Psoas muscle (tissue), 8 donors: Measurements from ENCODE around the gene KDM5B. TPM values are rescaled to one million over a fixed set of nuclear protein-coding genes. Genes with fewer than 3 reads are reported as not detected.
"Not testable (repeated sequence)": the region's sequence is repeated elsewhere in the genome, so short reads cannot be mapped to it uniquely, and the experiment has no call there.

Source experiments
- ATAC-seq, 4 donors: fragments of 200-7000 bp; cut with Tn5 transposase; one replicate each; pipeline ENCODE4 v1.9.1; 2020; ENCODE audit warnings: moderate library complexity in 3 of 4, mild to moderate bottlenecking in 2 of 4
- DNase-seq, 2 donors: peaks; one replicate each; pipeline ENCODE4 v3.0.0-alpha.2; 2020
- H3K27ac ChIP-seq: fragments of 200-600 bp; one replicate; pipeline ENCODE4 v1.8.0; 2022
- H3K27me3 ChIP-seq, 3 donors: fragments of 200-600 bp in 1 of 3; one replicate each; pipeline versions ENCODE4 v1.6.1 to v1.8.0; 2013 to 2022; ENCODE audit warnings: low read length in 2 of 3, mild to moderate bottlenecking in 2 of 3, moderate library complexity in 1 of 3; ENCODE audit not compliant: insufficient read depth in 3 of 3
- H3K36me3 ChIP-seq, 2 donors: fragments of 200-600 bp in 1 of 2; one replicate each; pipeline versions ENCODE4 v1.6.1 to v1.8.0; 2013 to 2022; ENCODE audit warnings: low read depth in 1 of 2, mild to moderate bottlenecking in 1 of 2, moderate library complexity in 1 of 2; ENCODE audit not compliant: insufficient read depth in 1 of 2
- H3K4me1 ChIP-seq: fragments of 200-600 bp; one replicate; pipeline ENCODE4 v1.8.0; 2022
- H3K4me3 ChIP-seq: fragments of 200-600 bp; one replicate; pipeline ENCODE4 v1.8.0; 2022; ENCODE audit warnings: mild to moderate bottlenecking
- H3K9me3 ChIP-seq: fragments of 200-600 bp; one replicate; pipeline ENCODE4 v1.8.0; 2022
- CTCF ChIP-seq: fragments of 200-600 bp; IDR thresholded peaks from one replicate; pipeline ENCODE4 v1.8.0; 2022; ENCODE audit warnings: antibody characterized with exemption
- WGBS, 3 donors: extraction: QIAGEN DNeasy Blood & Tissue Kit; methylation state at CpG; one replicate each; pipeline versions ENCODE4 v1.1.6 to v1.1.7; 2013; 5-methylcytosine and 5-hydroxymethylcytosine counted together
- intact Hi-C, 2 donors: fragments of 100-400 bp; cut with DNase I; formaldehyde crosslinking; loops; one replicate each; pipeline versions ENCODE4 v1.11.0 to v1.14.2; 2022
- polyA plus RNA-seq, 3 donors: library from polyadenylated mRNA; stranded (reverse); fragments of 200-250 nt; gene quantifications; one replicate each; pipeline ENCODE4 v1.2.3, GENCODE V29; 2013
- total RNA-seq, 4 donors: library from RNA; stranded (reverse); fragmentation: NEBNext Ultra II Directional in 2 of 4; extraction: Animal tissue kit (Norgen Biotek cat#: 25700) in 2 of 4; gene quantifications; one replicate each; pipeline versions ENCODE4 v1.2.1 to v1.2.4, GENCODE V29; 2021 to 2023
- donor health status: healthy with polysubstance abuse.
- donor health status: DM: no; HTN: no; CAD: no; lungs with moderate emphysema.
- donor health status: Bipolar disorder and iron deficiency.
- donor health status: healthy.
- donor health status: DM: yes; HTN: yes; CAD: no.
- donor health status: DM: no; HTN: no; CAD: no.
- donor health status: DM: no; HTN: no; CAD: no.
- donor health status: DM: yes; HTN: yes; CAD: no.

KDM5B gene
- total and polyA plus RNA-seq, 7 donors: 2.4 to 13.9 (median 10.7) TPM

GRCh38 chr1:202716654-202717053, 91.6 kb downstream of the KDM5B start:
- DNase-seq: no peak
- Histone ChIP-seq H3K9me3 (no peaks in the 10 kb centered on the region), H3K27ac (no peak overlapping the region), H3K4me3 (no peak overlapping the region), H3K36me3 (no peaks in the 10 kb centered on the region), H3K27me3 (peaks cover 0 to 8% (median 1%) of the 10 kb centered on the region in 3 donors), H3K4me1 (no peaks in the 10 kb centered on the region)
- ATAC-seq: peak in 3 of 4 donors; percentile 26 to 60 (median 35)
- TF ChIP-seq CTCF: no peak
- 31 to 52% (median 38%) methylated on average over 2 of the region's 2 CpGs for WGBS, 3 donors
- intact Hi-C loops: loop anchor here (5.0 to 10.0 kb wide), 5 partner anchors 139 to 534 kb away; partner anchors contain the start of gene UBE2T (in 1 of the 2)

GRCh38 chr1:202714202-202714601, 94.0 kb downstream of the KDM5B start:
- not testable (repeated sequence) for ATAC-seq, DNase-seq, H3K36me3 ChIP-seq, H3K4me3 ChIP-seq, H3K9me3 ChIP-seq, H3K27ac ChIP-seq
- Histone ChIP-seq H3K4me1 (peaks cover 11% of the 10 kb centered on the region), H3K27me3 (peaks cover 0 to 26% (median 17%) of the 10 kb centered on the region in 3 donors)
- intact Hi-C loops: loop anchor here in 1 of 2 donors (10.0 kb wide), 1 partner anchor 389 kb away; no protein-coding TSS in a partner anchor
- WGBS, 3 donors: 96 to 100% (median 100%) methylated on average over 1 of the region's 1 CpG

- Histone ChIP-seq H3K4me1 (peaks cover 11% of the 10 kb centered on the region), H3K4me3 (no peak overlapping the region), H3K27ac (no peak overlapping the region), H3K36me3 (no peaks in the 10 kb centered on the region), H3K9me3 (no peaks in the 10 kb centered on the region), H3K27me3 (peaks cover 0 to 37% (median 19%) of the 10 kb centered on the region in 3 donors)
- no peak for TF ChIP-seq CTCF
- DNase-seq (no peak), ATAC-seq (no peak)
- intact Hi-C loops: loop anchor here in 1 of 2 donors (10.0 kb wide), 1 partner anchor 388 kb away; no protein-coding TSS in a partner anchor
- WGBS, 3 donors: 56 to 62% (median 60%) methylated on average over 4 of the region's 4 CpGs
Observed at GRCh38 chr1:202713110-202713509, 95.1 kb downstream of the KDM5B start.

- WGBS, 3 donors: 67% methylated on average over 9 of the region's 9 CpGs
- Histone ChIP-seq H3K27ac (no peak overlapping the region), H3K4me1 (peaks cover 11% of the 10 kb centered on the region), H3K9me3 (no peaks in the 10 kb centered on the region), H3K4me3 (no peak overlapping the region), H3K27me3 (peaks cover 0 to 47% (median 20%) of the 10 kb centered on the region in 3 donors), H3K36me3 (no peaks in the 10 kb centered on the region)
- no peak for TF ChIP-seq CTCF
- ATAC-seq (no peak), DNase-seq (no peak)
- intact Hi-C loops: loop anchor here in 1 of 2 donors (10.0 kb wide), 1 partner anchor 387 kb away; no protein-coding TSS in a partner anchor
Observed at GRCh38 chr1:202711949-202712635, 96.1 kb downstream of the KDM5B start.
